Measurements from ENCODE around the gene ZAP70. TPM values are rescaled to one million over a fixed set of nuclear protein-coding genes. Genes with fewer than 3 reads are reported as not detected.

Gene ZAP70
- total RNA-seq, 1 experiment from 2014 or later: 0.61 TPM

- no peak for DNase-seq (ENCODE audit: low spot score)
- H3K4me3 Mint-ChIP-seq: no peak overlapping the region
- no peak overlapping the region for H3K27ac Mint-ChIP-seq
- peaks cover 22% of the 10 kb centered on the region for H3K36me3 Mint-ChIP-seq
- no peak for ATAC-seq
- ChIA-PET POLR2A (no interaction called here), CTCF (no interaction called here)
- no peaks in the 10 kb centered on the region for H3K9me3 Mint-ChIP-seq
- TF ChIP-seq E2F1 (CRISPR knock-in tag; IDR thresholded peaks at IDR 0.05) (no peak), PREB (CRISPR knock-in tag; IDR thresholded peaks at IDR 0.05; ENCODE audit: borderline replicate concordance) (no peak), ZNF425 (CRISPR knock-in tag; conservative IDR thresholded peaks at IDR 0.05) (no peak)
- H3K27me3 Mint-ChIP-seq (ENCODE audit: low read depth): peaks cover 19% of the 10 kb centered on the region
- H3K4me1 Mint-ChIP-seq: peaks cover 20% of the 10 kb centered on the region
These were observed 56.3 kb downstream of the ZAP70 start for GRCh38 chr2:97769711-97770110.

GRCh38 chr2:97770445-97770844 is 57.1 kb downstream of the ZAP70 start:
- ChIA-PET CTCF (interaction anchor here (0.6 to 1.1 kb wide), 2 partner anchors 22 to 36 kb away, joined by 3 read pairs; no protein-coding TSS in a partner anchor), POLR2A (no interaction called here)
- Mint-ChIP-seq H3K27ac (no peak overlapping the region), H3K36me3 (peaks cover 18% of the 10 kb centered on the region), H3K4me1 (peaks cover 20% of the 10 kb centered on the region), H3K27me3 (ENCODE audit: low read depth) (peaks cover 19% of the 10 kb centered on the region), H3K4me3 (no peak overlapping the region; the same call in 1 of the 2 replicates), H3K9me3 (no peaks in the 10 kb centered on the region)
- peak; percentile 71 for ATAC-seq
- no peak for DNase-seq (ENCODE audit: low spot score)
- TF ChIP-seq ZMAT4 (CRISPR knock-in tag; IDR thresholded peaks at IDR 0.05): peak; percentile 77
- no peak for TF ChIP-seq ZBTB21 (CRISPR knock-in tag; IDR thresholded peaks at IDR 0.05; ENCODE audit: borderline replicate concordance)

GRCh38 chr2:97774425-97774824 is 61.0 kb downstream of the ZAP70 start:
- ATAC-seq: peak; percentile 85
- CTCF ChIA-PET: interaction anchor here (0.6 to 2.1 kb wide), 33 partner anchors 8 to 610 kb away, joined by 3 to 14 read pairs (median 4); partner anchors contain the start of gene ACTR1B
- Mint-ChIP-seq H3K4me1 (peaks cover 20% of the 10 kb centered on the region), H3K9me3 (peaks cover 5% of the 10 kb centered on the region), H3K27ac (no peak overlapping the region), H3K36me3 (peaks cover 19% of the 10 kb centered on the region), H3K27me3 (ENCODE audit: low read depth) (peaks cover 11% of the 10 kb centered on the region), H3K4me3 (no peak overlapping the region)
- peak; percentile 46 for DNase-seq (ENCODE audit: low spot score)
- TF ChIP-seq PREB (CRISPR knock-in tag; IDR thresholded peaks at IDR 0.05; ENCODE audit: borderline replicate concordance) (no peak), AR (CRISPR knock-in tag; IDR thresholded peaks at IDR 0.05) (no peak), CDX4 (CRISPR knock-in tag; IDR thresholded peaks at IDR 0.05; ENCODE audit: borderline replicate concordance) (no peak), ELF4 (CRISPR knock-in tag; IDR thresholded peaks at IDR 0.05; ENCODE audit: low read depth) (no peak), ZNF281 (CRISPR knock-in tag; IDR thresholded peaks at IDR 0.05) (no peak), CBFB (CRISPR knock-in tag; IDR thresholded peaks at IDR 0.05; ENCODE audit: low read depth) (no peak), KAT7 (CRISPR knock-in tag; IDR thresholded peaks at IDR 0.05; ENCODE audit: borderline replicate concordance) (no peak), CTCF (IDR thresholded peaks at IDR 0.05) (peak; percentile 37; the same call in 1 of the 2 replicates)
- POLR2A ChIA-PET: no interaction called here

Data from WTC11 (cell line).